Fibroblast of mammary gland (primary cell): Measurements from ENCODE around the gene DTNB.

Source experiments
- DNase-seq: peaks from one replicate; pipeline ENCODE4 v3.0.0-alpha.2; 2010; ENCODE audit warnings: low read depth
- H3K4me3 ChIP-seq: 2 replicates; pipeline ENCODE4 v1.5.1; 2011; ENCODE audit warnings: low read depth, mild to moderate bottlenecking, low read length, moderate library complexity; ENCODE audit not compliant: control insufficient read depth
- TF ChIP-seq, protein P1 (sequence below): conservative IDR thresholded peaks from 2 replicates; pipeline ENCODE4 v1.5.1; 2011; ENCODE audit warnings: low read depth, low read length, inconsistent platforms; ENCODE audit not compliant: control insufficient read depth, insufficient read depth

The DTNB gene

DNA sequence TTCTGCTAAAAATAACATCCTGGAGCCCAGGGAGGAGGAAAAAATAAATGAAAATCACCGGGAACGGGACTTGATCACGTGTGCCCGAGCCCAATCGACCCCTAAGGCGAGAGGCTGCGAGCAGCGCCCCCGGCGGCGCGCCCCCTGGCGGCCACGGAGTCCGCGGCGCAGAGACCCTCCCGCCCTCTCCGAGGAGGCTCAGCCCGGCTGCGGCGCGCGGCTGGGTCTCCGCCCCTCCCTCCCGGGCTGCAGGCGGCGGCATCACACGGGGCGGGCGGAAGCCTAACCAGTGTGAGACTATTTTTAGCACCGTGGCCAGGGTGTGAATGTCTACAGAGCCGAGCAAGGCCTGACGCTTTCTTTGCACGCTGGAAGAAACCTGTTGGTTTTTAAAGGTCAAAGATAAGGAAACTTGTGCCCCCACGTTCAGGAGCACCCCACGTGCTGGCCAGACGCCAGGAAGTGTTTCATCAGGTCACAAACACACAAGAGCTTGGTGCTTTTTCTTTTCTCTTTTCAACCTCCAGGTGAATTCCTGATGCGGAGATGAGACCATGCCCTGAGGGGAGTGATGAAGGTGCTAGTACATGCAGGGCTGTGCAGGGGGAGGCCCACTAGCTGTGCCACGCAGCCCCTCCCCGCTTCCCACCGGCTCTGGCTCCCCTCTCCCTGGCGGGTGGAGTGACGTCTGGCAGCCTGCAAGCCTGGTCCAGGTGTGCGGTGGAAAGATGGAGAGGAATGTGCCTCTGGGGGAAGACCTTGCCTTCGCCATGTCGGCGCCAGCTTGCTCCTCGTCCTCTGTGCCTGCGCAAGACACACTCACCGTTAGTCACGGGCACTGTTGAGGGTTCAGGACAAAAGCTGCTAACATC is 296.4 kb downstream of the DTNB start:
- TF ChIP-seq, protein P1, sequence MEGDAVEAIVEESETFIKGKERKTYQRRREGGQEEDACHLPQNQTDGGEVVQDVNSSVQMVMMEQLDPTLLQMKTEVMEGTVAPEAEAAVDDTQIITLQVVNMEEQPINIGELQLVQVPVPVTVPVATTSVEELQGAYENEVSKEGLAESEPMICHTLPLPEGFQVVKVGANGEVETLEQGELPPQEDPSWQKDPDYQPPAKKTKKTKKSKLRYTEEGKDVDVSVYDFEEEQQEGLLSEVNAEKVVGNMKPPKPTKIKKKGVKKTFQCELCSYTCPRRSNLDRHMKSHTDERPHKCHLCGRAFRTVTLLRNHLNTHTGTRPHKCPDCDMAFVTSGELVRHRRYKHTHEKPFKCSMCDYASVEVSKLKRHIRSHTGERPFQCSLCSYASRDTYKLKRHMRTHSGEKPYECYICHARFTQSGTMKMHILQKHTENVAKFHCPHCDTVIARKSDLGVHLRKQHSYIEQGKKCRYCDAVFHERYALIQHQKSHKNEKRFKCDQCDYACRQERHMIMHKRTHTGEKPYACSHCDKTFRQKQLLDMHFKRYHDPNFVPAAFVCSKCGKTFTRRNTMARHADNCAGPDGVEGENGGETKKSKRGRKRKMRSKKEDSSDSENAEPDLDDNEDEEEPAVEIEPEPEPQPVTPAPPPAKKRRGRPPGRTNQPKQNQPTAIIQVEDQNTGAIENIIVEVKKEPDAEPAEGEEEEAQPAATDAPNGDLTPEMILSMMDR, result peak; percentile 39
- peak overlapping the region; percentile 22 for H3K4me3 ChIP-seq
- peak; percentile 66 for DNase-seq

DNA sequence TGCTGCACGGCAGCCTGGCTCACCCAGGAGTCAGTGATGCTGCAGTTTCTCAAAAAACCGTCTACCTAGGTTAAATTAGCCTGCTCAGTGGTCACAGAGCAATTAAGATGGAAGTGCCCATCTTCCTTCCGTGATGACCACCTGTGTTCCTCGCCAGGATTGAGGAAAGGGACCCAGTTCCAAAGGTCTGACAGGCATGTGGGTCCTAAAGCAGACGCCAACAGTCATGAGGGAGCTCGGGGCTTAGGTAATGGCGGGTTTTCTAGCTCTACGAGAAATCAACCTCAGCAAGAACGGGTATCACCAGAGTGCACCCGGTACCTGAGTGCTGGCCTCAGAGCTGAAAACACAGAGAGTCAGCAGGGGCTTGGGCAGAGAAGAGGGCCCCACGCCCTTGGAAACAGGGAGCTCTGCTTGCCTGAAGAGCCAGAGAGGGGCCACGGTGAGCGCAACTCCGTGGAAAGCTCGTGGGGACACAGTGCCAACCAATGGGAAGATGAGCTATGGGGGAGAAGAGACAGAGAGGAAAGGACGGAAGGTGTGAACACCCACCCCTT is 297.3 kb downstream of the DTNB start:
- TF ChIP-seq, protein P1, result no peak
- DNase-seq, result no peak

DNA sequence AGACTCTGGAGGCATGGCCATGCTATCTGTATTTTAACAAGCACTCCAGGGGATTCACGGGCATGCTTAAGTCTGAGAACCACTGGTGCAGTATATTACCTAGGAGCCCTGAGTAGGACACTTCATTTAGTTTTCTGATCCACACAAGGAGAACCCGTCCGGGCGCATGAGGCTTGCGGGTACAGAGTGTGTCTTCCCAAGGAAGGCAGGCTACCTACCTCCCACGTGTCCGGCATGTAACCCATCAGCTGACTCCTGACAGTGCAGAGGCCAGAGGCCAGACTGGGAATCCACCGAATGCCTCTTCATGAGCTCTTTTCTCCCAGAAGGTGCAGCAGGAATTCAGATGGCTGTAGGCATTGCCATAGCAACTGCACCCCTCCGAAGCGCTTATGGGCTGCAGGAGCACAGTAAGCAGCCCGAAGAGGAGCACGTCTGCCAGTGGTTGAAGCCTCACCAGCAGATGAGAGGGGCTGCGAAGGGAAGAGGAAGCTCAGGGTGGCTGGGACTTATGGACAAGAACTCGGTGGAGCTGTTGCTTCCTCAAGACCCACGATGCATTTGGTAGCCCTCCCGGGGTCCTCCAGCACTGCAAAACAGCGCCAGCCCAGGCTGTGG is 297.9 kb downstream of the DTNB start:
- H3K4me3 ChIP-seq, result no peak overlapping the region
- TF ChIP-seq, protein P1, result no peak
- DNase-seq, result no peak

More for the DNA sequence above, 297.3 kb downstream of the DTNB start:
- H3K4me3 ChIP-seq, result no peak overlapping the region

DNA sequence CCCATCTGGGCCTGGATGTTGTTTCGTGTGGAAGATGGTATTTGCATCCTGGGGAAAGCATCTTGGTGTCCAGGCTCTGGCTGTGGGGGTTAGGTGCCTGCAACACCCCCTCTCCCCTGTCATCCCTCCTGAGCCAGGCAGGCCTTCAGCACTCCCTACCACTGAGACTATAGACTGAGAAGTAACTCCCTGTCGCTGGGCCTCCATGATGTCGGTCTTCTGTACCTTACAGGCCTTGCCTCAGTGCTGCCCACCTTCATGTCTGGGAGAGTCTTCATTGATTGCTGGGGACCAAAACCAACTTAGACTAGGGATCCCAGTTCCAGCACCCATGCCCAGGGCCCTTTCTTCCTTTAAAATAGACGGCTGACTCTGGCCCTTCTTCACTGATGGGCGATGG is 298.6 kb downstream of the DTNB start:
- DNase-seq, result no peak
- TF ChIP-seq, protein P1, result no peak
- no peak overlapping the region for H3K4me3 ChIP-seq

DNA sequence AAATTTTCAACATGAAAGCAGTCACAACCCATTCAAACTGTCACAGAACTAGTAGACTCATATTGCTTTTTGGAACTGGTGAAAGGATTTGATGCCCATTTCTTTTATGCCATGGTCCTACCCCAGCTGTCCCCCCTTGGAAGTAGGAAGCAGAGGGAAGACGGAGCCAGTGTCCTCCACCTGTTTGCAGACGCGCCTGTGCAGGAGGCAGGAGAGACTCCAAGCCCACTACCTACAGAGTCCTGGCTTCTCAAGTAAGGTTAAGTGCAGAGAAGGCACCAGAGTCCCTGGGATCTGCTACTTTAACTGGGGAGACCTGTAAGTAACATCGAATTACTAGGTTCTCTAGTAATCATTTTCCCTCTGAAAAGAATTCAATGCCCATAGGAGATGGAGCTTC is 299.0 kb downstream of the DTNB start:
- H3K4me3 ChIP-seq, result no peak overlapping the region
- TF ChIP-seq, protein P1, result no peak
- DNase-seq, result no peak

DNA sequence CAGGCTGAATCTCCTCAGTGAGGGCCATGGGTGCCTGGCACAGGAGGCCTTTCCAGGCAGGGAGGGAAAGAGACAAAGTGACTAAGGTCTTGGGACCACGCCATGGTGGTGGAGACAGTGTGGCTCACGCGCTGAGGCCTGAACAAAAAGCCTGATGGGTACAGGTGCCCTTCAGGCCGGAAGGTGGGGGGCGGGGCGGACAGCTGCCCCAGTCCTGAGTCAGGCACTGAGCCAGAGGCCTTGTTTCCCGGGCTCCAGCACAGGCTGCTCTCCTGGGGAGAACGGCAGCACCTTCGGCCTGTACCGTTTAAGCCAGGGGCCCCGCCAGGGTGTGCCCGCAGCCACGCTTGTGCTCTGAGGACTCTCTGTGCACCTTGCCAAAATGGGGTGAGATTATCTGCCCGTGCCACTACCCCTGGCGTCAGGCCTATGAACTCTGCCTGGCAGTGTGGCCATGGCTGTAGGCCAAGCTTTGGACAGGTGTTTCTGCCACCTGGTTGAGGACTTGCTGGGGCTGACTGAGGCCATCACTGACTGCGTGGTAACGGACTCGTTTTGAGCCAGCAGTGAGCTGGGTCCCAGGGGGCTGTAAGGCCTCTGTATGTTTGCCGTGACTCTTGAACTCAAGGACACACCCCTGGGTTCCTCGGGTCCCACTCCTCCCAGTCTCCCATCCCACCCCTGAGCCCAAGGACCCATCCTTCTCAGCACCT is 300.0 kb downstream of the DTNB start:
- TF ChIP-seq, protein P1, result no peak
- no peak overlapping the region for H3K4me3 ChIP-seq
- DNase-seq, result no peak
